B cell (primary cell): ENCODE results near the gene CCR5. TPM values are rescaled to one million over a fixed set of nuclear protein-coding genes. Genes with fewer than 3 reads are reported as not detected.
A peak's percentile ranks its signal among the peaks of the same experiment; 100 is the strongest.

Experiments used
- ATAC-seq: fragments of 200-7000 bp; cut with Tn5 transposase; one replicate; pipeline ENCODE4 v1.10.0; 2021; ENCODE audit warnings: low read depth, mild to moderate bottlenecking, moderate number of reproducible peaks, moderate library complexity
- CTCF ChIA-PET: fragments of 350-600 bp; sonication (Branson Sonifier 250); formaldehyde crosslinking; loops from one replicate; lab custom pipeline; 2021; ENCODE audit warnings: antibody characterized with exemption, inconsistent platforms; lab: Charles Lee
- POLR2A ChIA-PET: fragments of 350-600 bp; sonication (Branson Sonifier 250); formaldehyde crosslinking; loops from one replicate; lab custom pipeline; 2021; ENCODE audit warnings: antibody characterized with exemption; lab: Charles Lee
- DNase-seq: peaks from one replicate; pipeline ENCODE4 v3.0.0; 2013
- H2AFZ ChIP-seq: 2 replicates; pipeline ENCODE4 v1.6.1; 2012; ENCODE audit warnings: mild to moderate bottlenecking, low read depth, low read length; ENCODE audit not compliant: insufficient read depth, poor library complexity, severe bottlenecking
- H3K27ac ChIP-seq, 2 donors: 1 replicate in 1 of 2; 2 replicates in 1 of 2; pipeline ENCODE4 v1.5.1; 2012 to 2013; ENCODE audit warnings: low read length in 2 of 2, mild to moderate bottlenecking in 2 of 2, moderate library complexity in 1 of 2
- H3K27me3 ChIP-seq, 4 experiments: fragments of 200-600 bp in 1 of 4; sonication (generic) in 1 of 4; replicated peaks in 1 of 4; 1 replicate in 2 of 4; 2 replicates in 2 of 4; pipeline versions ENCODE4 v1.6.1 to v1.7.0; 2013 to 2016; ENCODE audit warnings: low read length in 3 of 4, mild to moderate bottlenecking in 2 of 4, mixed read lengths in 1 of 4, moderate library complexity in 1 of 4; ENCODE audit not compliant: insufficient read depth in 4 of 4, control insufficient read depth in 3 of 4; ENCODE audit errors: control extremely low read depth in 1 of 4
- H3K36me3 ChIP-seq, 2 experiments: replicated peaks in 1 of 2; 1 replicate in 1 of 2; 2 replicates in 1 of 2; pipeline versions ENCODE4 v1.6.1 to v1.7.1; 2013; ENCODE audit warnings: low read length in 1 of 2; ENCODE audit not compliant: insufficient read depth in 2 of 2, control insufficient read depth in 1 of 2; ENCODE audit errors: control extremely low read depth in 1 of 2, extremely low read depth in 1 of 2
- H3K4me1 ChIP-seq, 2 donors: fragments of 200-600 bp in 1 of 2; sonication (generic) in 1 of 2; 1 replicate in 1 of 2; 2 replicates in 1 of 2; pipeline versions ENCODE4 v1.5.1 to v1.6.1; 2013 to 2017; ENCODE audit warnings: low read length in 2 of 2; ENCODE audit not compliant: control insufficient read depth in 2 of 2, insufficient read depth in 2 of 2
- H3K4me2 ChIP-seq: replicated peaks from 2 replicates; pipeline ENCODE3; 2012; ENCODE audit warnings: mild to moderate bottlenecking, low read depth, low read length; ENCODE audit not compliant: poor library complexity, severe bottlenecking
- H3K4me3 ChIP-seq, 5 experiments: fragments of 200-600 bp in 1 of 5; sonication (generic) in 1 of 5; 1 replicate in 3 of 5; 2 replicates in 2 of 5; pipeline versions ENCODE4 v1.5.1 to v1.7.0; 2011 to 2016; ENCODE audit warnings: low read length in 4 of 5, mild to moderate bottlenecking in 4 of 5, low read depth in 2 of 5, control low read depth in 1 of 5, moderate library complexity in 1 of 5; ENCODE audit not compliant: insufficient read depth in 1 of 5; ENCODE audit errors: control extremely low read depth in 1 of 5, extremely low read depth in 1 of 5
- H3K79me2 ChIP-seq: fragments of 200-600 bp; sonication (generic); one replicate; pipeline ENCODE4 v1.6.0; 2016; ENCODE audit warnings: low read length; ENCODE audit not compliant: control insufficient read depth, insufficient read depth
- H3K9ac ChIP-seq: fragments of 200-600 bp; sonication (generic); 2 replicates; pipeline ENCODE4 v1.6.1; 2017; ENCODE audit warnings: mild to moderate bottlenecking, low read length, moderate library complexity
- H3K9me3 ChIP-seq, 3 donors: one replicate each; pipeline versions ENCODE4 v1.6.1 to v1.7.1; 2013; ENCODE audit warnings: low read length in 2 of 3; ENCODE audit not compliant: control insufficient read depth in 2 of 3, insufficient read depth in 1 of 3; ENCODE audit errors: control extremely low read depth in 1 of 3
- H4K20me1 ChIP-seq: 2 replicates; pipeline ENCODE4 v1.6.0; 2012; ENCODE audit warnings: mild to moderate bottlenecking, low read length; ENCODE audit not compliant: insufficient read depth, control insufficient read depth, poor library complexity, severe bottlenecking
- H3K27ac Mint-ChIP-seq: one replicate; pipeline ENCODE4 v1.8.0; 2021; ENCODE audit warnings: mixed read lengths
- H3K27me3 Mint-ChIP-seq: one replicate; pipeline ENCODE4 v1.8.0; 2021; ENCODE audit warnings: mixed read lengths
- H3K4me1 Mint-ChIP-seq: one replicate; pipeline ENCODE4 v1.8.0; 2021; ENCODE audit warnings: mixed read lengths
- H3K4me3 Mint-ChIP-seq: one replicate; pipeline ENCODE4 v1.8.0; 2021; ENCODE audit warnings: mixed read lengths
- H3K9me3 Mint-ChIP-seq: one replicate; pipeline ENCODE4 v1.8.0; 2022; ENCODE audit warnings: mixed read lengths; ENCODE audit not compliant: insufficient read depth
- EZH2 ChIP-seq: IDR thresholded peaks from 2 replicates; pipeline ENCODE4 v1.6.1; 2012; ENCODE audit warnings: borderline replicate concordance, low read depth, mild to moderate bottlenecking, moderate library complexity, low read length; ENCODE audit not compliant: insufficient read depth, poor library complexity, severe bottlenecking
- WGBS: methylation state at CpG from one replicate; pipeline ENCODE4 v1.1.5; 2013; ENCODE audit warnings: missing lambda C conversion rate; ENCODE audit not compliant: insufficient coverage; 5-methylcytosine and 5-hydroxymethylcytosine counted together
- intact Hi-C: fragments of 100-400 bp; cut with micrococcal nuclease; formaldehyde crosslinking; loops from one replicate; pipeline ENCODE4 v1.10.0; 2022
- polyA plus RNA-seq: library from polyadenylated mRNA; depleted of rRNA; stranded (reverse); fragments of >200 nt; gene quantifications from 2 replicates; pipeline ENCODE4 v1.2.3, GENCODE V29; 2012
- total RNA-seq, 2 donors: library from RNA; stranded (reverse); fragments of 120-200 nt in 1 of 2; gene quantifications; 1 replicate in 1 of 2; 2 replicates in 1 of 2; pipeline versions ENCODE4 v1.2.3 to v1.2.4, GENCODE V29; 2013 to 2022
- TF ChIP-seq, protein P1 (sequence below): fragments of 200-600 bp; IDR thresholded peaks from one replicate; pipeline ENCODE4 v1.8.0; 2022; ENCODE audit warnings: antibody characterized with exemption, mild to moderate bottlenecking

CCR5 gene
- total and polyA plus RNA-seq, 2 donors (not counting 1 experiment from before 2014, with no cell fraction given): 0.15 to 0.21 TPM

DNA sequence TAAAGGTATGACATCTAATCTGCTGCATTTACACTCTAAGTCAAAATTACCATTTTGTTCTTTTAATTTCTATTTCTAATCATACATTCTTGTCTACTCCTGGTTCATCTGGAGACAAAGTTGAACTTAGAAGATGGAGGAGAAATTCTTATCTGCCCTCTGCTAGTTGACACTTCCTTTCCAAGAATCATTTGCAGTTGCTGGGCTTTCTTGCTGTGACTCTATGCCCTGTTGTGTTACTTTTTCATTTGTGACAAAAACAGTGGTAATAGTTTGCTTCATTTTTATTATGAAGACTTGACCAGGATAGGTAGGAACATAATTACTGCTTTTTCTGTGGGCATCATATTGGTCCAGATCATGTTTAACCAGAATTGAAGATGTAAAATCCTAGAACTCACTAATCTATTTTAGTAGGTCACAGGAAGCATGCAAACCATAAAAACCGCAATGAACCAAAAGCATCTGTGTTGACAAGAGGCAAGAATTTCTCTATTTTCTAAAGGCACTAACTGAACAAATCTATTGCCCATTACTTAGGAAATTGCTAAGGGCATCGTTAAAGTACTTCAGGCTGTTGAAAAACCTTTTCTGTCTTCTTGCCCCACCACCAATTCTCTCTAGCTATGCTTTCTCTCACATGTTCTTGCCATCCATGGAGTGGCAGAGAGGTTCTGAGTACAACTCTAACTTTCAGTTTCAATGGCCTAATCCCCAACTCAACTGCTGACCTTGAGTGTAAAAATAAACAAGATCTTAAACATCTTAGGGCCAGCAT, 21.1 kb upstream of the CCR5 start:
- H3K79me2 ChIP-seq: no peaks in the 10 kb centered on the region
- H3K27me3 ChIP-seq: no peaks in the 10 kb centered on the region
- no peaks in the 10 kb centered on the region for H3K9me3 ChIP-seq
- intact Hi-C loops: no loop called here
- no peak overlapping the region for H2AFZ ChIP-seq
- no peak for TF ChIP-seq EZH2
- no peaks in the 10 kb centered on the region for H3K9me3 Mint-ChIP-seq
- ChIA-PET CTCF (interaction anchor here (1.8 kb wide), 1 partner anchor 20 kb away, joined by 11 read pairs; no protein-coding TSS in a partner anchor), POLR2A (no interaction called here)
- peaks cover 48 to 56% of the 10 kb centered on the region in 2 donors for H3K4me1 ChIP-seq
- H3K9ac ChIP-seq: peak overlapping the region; percentile 31
- peak overlapping the region; percentile 67 for H3K4me3 Mint-ChIP-seq
- no peaks in the 10 kb centered on the region for H3K27me3 Mint-ChIP-seq
- H3K27ac ChIP-seq: peak overlapping the region; percentile 37 to 41
- H3K4me2 ChIP-seq: peak overlapping the region; percentile 55
- no peaks in the 10 kb centered on the region for H3K36me3 ChIP-seq
- WGBS: 0% methylated on average over 2 of the region's 2 CpGs
- DNase-seq: peak; percentile 52
- H3K4me1 Mint-ChIP-seq: peaks cover 69% of the 10 kb centered on the region
- H3K4me3 ChIP-seq: peak overlapping the region in 2 of 5 experiments; percentile 13 to 29
- H4K20me1 ChIP-seq: no peaks in the 10 kb centered on the region
- H3K27ac Mint-ChIP-seq: peak overlapping the region; percentile 55
- peak; percentile 41 for ATAC-seq

- DNase-seq (no peak), ATAC-seq (no peak)
- Mint-ChIP-seq H3K27me3 (no peaks in the 10 kb centered on the region), H3K4me1 (peaks cover 73% of the 10 kb centered on the region), H3K9me3 (no peaks in the 10 kb centered on the region), H3K4me3 (peak overlapping the region; percentile 67), H3K27ac (peak overlapping the region; percentile 55)
- 0% methylated on average over 1 of the region's 1 CpG for WGBS
- POLR2A ChIA-PET: no interaction called here
- Histone ChIP-seq H3K4me1 (peaks cover 48 to 56% of the 10 kb centered on the region in 2 donors), H2AFZ (no peak overlapping the region), H3K4me2 (peak overlapping the region; percentile 55), H4K20me1 (no peaks in the 10 kb centered on the region), H3K36me3 (no peaks in the 10 kb centered on the region), H3K79me2 (no peaks in the 10 kb centered on the region), H3K27ac (peak overlapping the region; percentile 37 to 41), H3K9ac (no peak overlapping the region), H3K9me3 (no peaks in the 10 kb centered on the region), H3K4me3 (peak overlapping the region in 1 of 5 experiments; percentile 29), H3K27me3 (no peaks in the 10 kb centered on the region)
- intact Hi-C loops: no loop called here
- CTCF ChIA-PET: interaction anchor here (1.8 kb wide), 1 partner anchor 19 kb away, joined by 11 read pairs; no protein-coding TSS in a partner anchor
- TF ChIP-seq, protein P1, sequence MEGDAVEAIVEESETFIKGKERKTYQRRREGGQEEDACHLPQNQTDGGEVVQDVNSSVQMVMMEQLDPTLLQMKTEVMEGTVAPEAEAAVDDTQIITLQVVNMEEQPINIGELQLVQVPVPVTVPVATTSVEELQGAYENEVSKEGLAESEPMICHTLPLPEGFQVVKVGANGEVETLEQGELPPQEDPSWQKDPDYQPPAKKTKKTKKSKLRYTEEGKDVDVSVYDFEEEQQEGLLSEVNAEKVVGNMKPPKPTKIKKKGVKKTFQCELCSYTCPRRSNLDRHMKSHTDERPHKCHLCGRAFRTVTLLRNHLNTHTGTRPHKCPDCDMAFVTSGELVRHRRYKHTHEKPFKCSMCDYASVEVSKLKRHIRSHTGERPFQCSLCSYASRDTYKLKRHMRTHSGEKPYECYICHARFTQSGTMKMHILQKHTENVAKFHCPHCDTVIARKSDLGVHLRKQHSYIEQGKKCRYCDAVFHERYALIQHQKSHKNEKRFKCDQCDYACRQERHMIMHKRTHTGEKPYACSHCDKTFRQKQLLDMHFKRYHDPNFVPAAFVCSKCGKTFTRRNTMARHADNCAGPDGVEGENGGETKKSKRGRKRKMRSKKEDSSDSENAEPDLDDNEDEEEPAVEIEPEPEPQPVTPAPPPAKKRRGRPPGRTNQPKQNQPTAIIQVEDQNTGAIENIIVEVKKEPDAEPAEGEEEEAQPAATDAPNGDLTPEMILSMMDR: no peak
- no peak for TF ChIP-seq EZH2
Observed at GRCh38 chr3:46350262-46350565, 20.5 kb upstream of the CCR5 start.
